ENCODE results near the gene RAB3IL1.

GRCh38 chr11:61956191-61957020 lies 39.0 kb upstream of the RAB3IL1 start:
- no peak for TF ChIP-seq CTCF (IDR thresholded peaks at IDR 0.05)
- no peak for TF ChIP-seq POLR2A (IDR thresholded peaks at IDR 0.05)
